Esophagus squamous epithelium (tissue), 5 donors: Measurements from ENCODE around the gene CELA2B. TPM values are rescaled to one million over a fixed set of nuclear protein-coding genes. Genes with fewer than 3 reads are reported as not detected.
A peak's percentile ranks its signal among the peaks of the same experiment; 100 is the strongest.

Source experiments
- DNase-seq: peaks from one replicate; lab custom pipeline; 2025; lab: John Stamatoyannopoulos, UW
- H3K27ac ChIP-seq, 4 donors: fragments of 200-600 bp; sonication (generic); one replicate each; pipeline ENCODE4 v1.5.1; 2016 to 2019; ENCODE audit warnings: mild to moderate bottlenecking in 1 of 4
- H3K27me3 ChIP-seq, 4 donors: fragments of 200-600 bp; sonication (generic); 1 replicate in 3 of 4; 2 replicates in 1 of 4; pipeline versions ENCODE4 v1.5.1 to v1.6.0; 2017 to 2021; ENCODE audit warnings: antibody characterized with exemption in 1 of 4
- H3K36me3 ChIP-seq, 3 donors: fragments of 200-600 bp; sonication (generic); one replicate each; pipeline ENCODE4 v1.5.1; 2016 to 2019
- H3K4me1 ChIP-seq, 3 donors: fragments of 200-600 bp; sonication (generic); one replicate each; pipeline ENCODE4 v1.5.1; 2017 to 2019
- H3K4me3 ChIP-seq, 4 donors: fragments of 200-600 bp; sonication (generic); 1 replicate in 3 of 4; 2 replicates in 1 of 4; pipeline ENCODE4 v1.5.1; 2016 to 2019; ENCODE audit warnings: mild to moderate bottlenecking in 2 of 4, moderate library complexity in 1 of 4
- H3K9me3 ChIP-seq, 3 donors: fragments of 200-600 bp; sonication (generic); one replicate each; pipeline ENCODE4 v1.5.1; 2016 to 2019
- CTCF ChIP-seq, 6 experiments: fragments of 450-650 bp in 4 of 6; fragments of 200-600 bp in 2 of 6; sonication (generic) in 2 of 6; IDR thresholded peaks; one replicate each; pipeline ENCODE4 v1.5.1; 2016 to 2019; ENCODE audit warnings: antibody characterized with exemption in 6 of 6, mild to moderate bottlenecking in 4 of 6, moderate library complexity in 4 of 6
- POLR2A ChIP-seq, 4 donors: fragments of 450-650 bp; IDR thresholded peaks; one replicate each; pipeline ENCODE4 v1.6.1; 2017; ENCODE audit warnings: antibody characterized with exemption in 4 of 4, mild to moderate bottlenecking in 4 of 4, moderate library complexity in 3 of 4
- WGBS, 2 donors: methylation state at CpG; one replicate each; pipeline ENCODE4 v1.1.5; 2018; 5-methylcytosine and 5-hydroxymethylcytosine counted together
- intact Hi-C: fragments of 100-400 bp; cut with DNase I; formaldehyde crosslinking; loops from one replicate; pipeline ENCODE4 v1.15.0; 2022
- total RNA-seq, 4 donors: library from RNA; depleted of rRNA; stranded (reverse); fragments of >200 nt; gene quantifications; one replicate each; pipeline ENCODE4 v1.1.0, GENCODE V29; 2016
- donor health status: DM: yes; HTN: yes; CAD: no.

The CELA2B gene
- total RNA-seq, 4 donors from 2014 or later = not detected

GRCh38 chr1:15492596-15492995 is 16.7 kb downstream of the CELA2B start:
- TF ChIP-seq CTCF (IDR thresholded peaks at IDR 0.05) = no peak
- no peak for TF ChIP-seq POLR2A (IDR thresholded peaks at IDR 0.05)
- 93 to 100% methylated on average over 1 to 5 of the region's 5 CpGs for WGBS, 2 donors
- H3K4me1 ChIP-seq = no peaks in the 10 kb centered on the region

GRCh38 chr1:15493869-15494390 is 18.0 kb downstream of the CELA2B start:
- intact Hi-C loops = no loop called here
- Histone ChIP-seq H3K9me3 (no peaks in the 10 kb centered on the region), H3K27me3 (no peaks in the 10 kb centered on the region), H3K36me3 (peaks cover 0 to 73% (median 18%) of the 10 kb centered on the region in 3 donors), H3K27ac (no peak overlapping the region), H3K4me3 (no peak overlapping the region), H3K4me1 (no peaks in the 10 kb centered on the region)
- no peak for TF ChIP-seq CTCF (IDR thresholded peaks at IDR 0.05)
- WGBS, 2 donors = 86 to 95% methylated on average over 4 to 6 of the region's 9 CpGs
- no peak for DNase-seq

More at GRCh38 chr1:15492596-15492995, 16.7 kb downstream of the CELA2B start:
- no peak for DNase-seq
- H3K27ac ChIP-seq = no peak overlapping the region
- H3K9me3 ChIP-seq = no peaks in the 10 kb centered on the region
- intact Hi-C loops = no loop called here
- H3K4me3 ChIP-seq = no peak overlapping the region
- H3K36me3 ChIP-seq = peaks cover 0 to 61% (median 18%) of the 10 kb centered on the region in 3 donors
- H3K27me3 ChIP-seq = no peaks in the 10 kb centered on the region

GRCh38 chr1:15500184-15501178 is 24.6 kb downstream of the CELA2B start:
- intact Hi-C loops = loop anchor here (10.0 kb wide), 1 partner anchor 176 kb away; no protein-coding TSS in a partner anchor
- H3K36me3 ChIP-seq = peaks cover 0 to 71% (median 0%) of the 10 kb centered on the region in 3 donors
- no peak for DNase-seq
- no peaks in the 10 kb centered on the region for H3K27me3 ChIP-seq
- H3K27ac ChIP-seq = no peak overlapping the region
- H3K9me3 ChIP-seq = no peaks in the 10 kb centered on the region
- TF ChIP-seq POLR2A (IDR thresholded peaks at IDR 0.05) = no peak
- no peak for TF ChIP-seq CTCF (IDR thresholded peaks at IDR 0.05)
- WGBS, 2 donors = 80 to 84% methylated on average over 15 to 17 of the region's 19 CpGs
- no peaks in the 10 kb centered on the region for H3K4me1 ChIP-seq
- no peak overlapping the region for H3K4me3 ChIP-seq

GRCh38 chr1:15501208-15502032 is 25.5 kb downstream of the CELA2B start:
- Histone ChIP-seq H3K4me3 (no peak overlapping the region), H3K9me3 (no peaks in the 10 kb centered on the region), H3K27ac (no peak overlapping the region), H3K36me3 (peaks cover 0 to 76% (median 0%) of the 10 kb centered on the region in 3 donors), H3K4me1 (no peaks in the 10 kb centered on the region), H3K27me3 (no peaks in the 10 kb centered on the region)
- TF ChIP-seq POLR2A (IDR thresholded peaks at IDR 0.05) (no peak), CTCF (IDR thresholded peaks at IDR 0.05) (peak; percentile 43 to 74 (median 63))
- intact Hi-C loops = loop anchor here (10.0 kb wide), 1 partner anchor 177 kb away; no protein-coding TSS in a partner anchor
- WGBS, 2 donors = 58 to 59% methylated on average over 17 of the region's 17 CpGs
- no peak for DNase-seq
